Hepatocyte (in vitro differentiated cells): ENCODE data around the gene MTFR2. TPM values are rescaled to one million over a fixed set of nuclear protein-coding genes. Genes with fewer than 3 reads are reported as not detected.

Experiments
- DNase-seq: peaks from one replicate; pipeline ENCODE4 v3.0.0-alpha.2; 2016; ENCODE audit warnings: low spot score
- H2AFZ ChIP-seq: fragments of 200-600 bp; sonication (generic); 2 replicates; pipeline ENCODE4 v1.6.0; 2016; ENCODE audit warnings: antibody characterized with exemption, mild to moderate bottlenecking
- H3K27ac ChIP-seq: fragments of 200-600 bp; sonication (generic); 2 replicates; pipeline ENCODE4 v1.5.1; 2016; ENCODE audit warnings: mild to moderate bottlenecking
- H3K27me3 ChIP-seq: fragments of 200-600 bp; sonication (generic); 2 replicates; pipeline ENCODE4 v1.6.1; 2016
- H3K36me3 ChIP-seq: fragments of 200-600 bp; sonication (generic); replicated peaks from 2 replicates; pipeline ENCODE4 v1.5.1; 2016; ENCODE audit warnings: low read depth; ENCODE audit not compliant: insufficient read depth
- H3K4me1 ChIP-seq: fragments of 200-600 bp; sonication (generic); 2 replicates; pipeline ENCODE4 v1.5.1; 2016; ENCODE audit warnings: mild to moderate bottlenecking, moderate library complexity; ENCODE audit not compliant: insufficient read depth
- H3K4me2 ChIP-seq: fragments of 200-600 bp; sonication (generic); 2 replicates; pipeline ENCODE4 v1.6.0; 2016
- H3K4me3 ChIP-seq: fragments of 200-600 bp; sonication (generic); 2 replicates; pipeline ENCODE4 v1.5.1; 2016; ENCODE audit warnings: mild to moderate bottlenecking
- H3K79me2 ChIP-seq: fragments of 200-600 bp; sonication (generic); 2 replicates; pipeline ENCODE4 v1.6.0; 2017; ENCODE audit warnings: mild to moderate bottlenecking
- H3K9me2 ChIP-seq: fragments of 200-600 bp; sonication (generic); replicated peaks from 2 replicates; pipeline ENCODE4 v1.6.0; 2017; ENCODE audit warnings: mild to moderate bottlenecking; ENCODE audit not compliant: insufficient read depth
- H3K9me3 ChIP-seq: fragments of 200-600 bp; sonication (generic); 2 replicates; pipeline ENCODE4 v1.5.1; 2016; ENCODE audit warnings: low read depth, mild to moderate bottlenecking
- H4K20me1 ChIP-seq: fragments of 200-600 bp; sonication (generic); 2 replicates; pipeline ENCODE4 v1.6.0; 2016; ENCODE audit warnings: mild to moderate bottlenecking; ENCODE audit not compliant: insufficient read depth, poor library complexity, severe bottlenecking
- CTCF ChIP-seq: fragments of 200-600 bp; sonication (generic); IDR thresholded peaks from 2 replicates; pipeline ENCODE4 v1.5.1; 2016; ENCODE audit warnings: antibody characterized with exemption, mild to moderate bottlenecking; ENCODE audit not compliant: poor library complexity
- EZH2 ChIP-seq: fragments of 200-600 bp; sonication (generic); IDR thresholded peaks from 2 replicates; pipeline ENCODE4 v1.6.1; 2016; ENCODE audit warnings: antibody characterized with exemption, mild to moderate bottlenecking, borderline replicate concordance
- EZH2phosphoT487 ChIP-seq: fragments of 200-600 bp; sonication (generic); IDR thresholded peaks from one replicate; pipeline ENCODE4 v1.6.1; 2018; ENCODE audit warnings: antibody characterized with exemption, mild to moderate bottlenecking, low read depth, moderate library complexity; ENCODE audit not compliant: unreplicated experiment, severe bottlenecking
- WGBS: methylation state at CpG from one replicate; pipeline ENCODE4 v1.1.6; 2016; ENCODE audit warnings: low lambda C conversion rate; ENCODE audit errors: missing lambda C conversion rate; 5-methylcytosine and 5-hydroxymethylcytosine counted together
- polyA plus RNA-seq: library from polyadenylated mRNA; unstranded; fragments of >200 nt; fragmentation: Nextera tagmentation; extraction: Ambion mirVana; gene quantifications from 2 replicates; pipeline ENCODE4 v1.2.1, GENCODE V29; 2016
- total RNA-seq: library from RNA; depleted of rRNA; stranded (reverse); fragments of >200 nt; gene quantifications from 2 replicates; pipeline ENCODE4 v1.2.3, GENCODE V29; 2014

Gene MTFR2
- total and polyA plus RNA-seq, 2 experiments from 2014 or later = 0.43 to 0.69 TPM

- Histone ChIP-seq H3K4me1 (no peaks in the 10 kb centered on the region), H3K27me3 (no peaks in the 10 kb centered on the region), H3K9me2 (no peaks in the 10 kb centered on the region), H3K9me3 (no peaks in the 10 kb centered on the region), H3K4me3 (no peak overlapping the region), H3K27ac (no peak overlapping the region), H4K20me1 (no peaks in the 10 kb centered on the region), H3K36me3 (no peaks in the 10 kb centered on the region), H3K79me2 (no peaks in the 10 kb centered on the region), H3K4me2 (no peak overlapping the region), H2AFZ (no peak overlapping the region)
- 78% methylated on average over 5 of the region's 5 CpGs for WGBS
- no peak for TF ChIP-seq CTCF
- no peak for TF ChIP-seq EZH2
- TF ChIP-seq EZH2phosphoT487 = no peak
- DNase-seq = no peak
Observed at GRCh38 chr6:136201732-136202131, 48.4 kb downstream of the MTFR2 start.

- Histone ChIP-seq H3K4me2 (no peak overlapping the region), H3K9me2 (no peaks in the 10 kb centered on the region), H2AFZ (no peak overlapping the region), H3K79me2 (no peaks in the 10 kb centered on the region), H3K36me3 (no peaks in the 10 kb centered on the region), H4K20me1 (no peaks in the 10 kb centered on the region), H3K9me3 (no peaks in the 10 kb centered on the region), H3K27ac (no peak overlapping the region), H3K4me1 (peaks cover 6% of the 10 kb centered on the region), H3K27me3 (no peaks in the 10 kb centered on the region), H3K4me3 (no peak overlapping the region)
- TF ChIP-seq EZH2phosphoT487 (no peak), EZH2 (no peak), CTCF (no peak)
- DNase-seq = no peak
- 61% methylated on average over 6 of the region's 6 CpGs for WGBS
Observed at GRCh38 chr6:136192902-136193301, 57.2 kb downstream of the MTFR2 start.

- Histone ChIP-seq H3K27me3 (no peaks in the 10 kb centered on the region), H3K36me3 (no peaks in the 10 kb centered on the region), H3K9me2 (no peaks in the 10 kb centered on the region), H3K9me3 (no peaks in the 10 kb centered on the region), H2AFZ (no peak overlapping the region), H3K27ac (no peak overlapping the region), H3K4me1 (peaks cover 6% of the 10 kb centered on the region), H4K20me1 (no peaks in the 10 kb centered on the region), H3K4me2 (no peak overlapping the region), H3K79me2 (no peaks in the 10 kb centered on the region), H3K4me3 (no peak overlapping the region)
- WGBS = 95% methylated on average over 32 of the region's 32 CpGs
- TF ChIP-seq EZH2phosphoT487 (no peak), EZH2 (no peak), CTCF (no peak)
- DNase-seq = no peak
Observed at GRCh38 chr6:136191606-136192312, 58.4 kb downstream of the MTFR2 start.
